MM.1S (cell line): Measurements from ENCODE around the gene SLC12A7.

Experiments used
- DNase-seq: peaks from one replicate; pipeline ENCODE4 v3.0.0-alpha.2; 2015
- H2AFZ ChIP-seq: fragments of 300-600 bp; sonication (generic); 2 replicates; pipeline ENCODE4 v1.6.0; 2016; ENCODE audit warnings: antibody characterized with exemption, low read length
- H3F3A ChIP-seq: fragments of 300-600 bp; sonication (generic); 2 replicates; pipeline ENCODE4 v1.6.1; 2016; ENCODE audit warnings: mild to moderate bottlenecking, antibody characterized with exemption, low read length, moderate library complexity, mixed read lengths; ENCODE audit not compliant: insufficient read depth
- H3K27ac ChIP-seq: fragments of 300-600 bp; sonication (generic); 2 replicates; pipeline ENCODE4 v1.5.1; 2016; ENCODE audit warnings: mild to moderate bottlenecking, low read length
- H3K27me3 ChIP-seq: fragments of 300-600 bp; sonication (generic); replicated peaks from 2 replicates; pipeline ENCODE4 v1.6.0; 2016; ENCODE audit warnings: low read length; ENCODE audit not compliant: insufficient read depth
- H3K36me3 ChIP-seq: fragments of 300-600 bp; sonication (generic); replicated peaks from 2 replicates; pipeline ENCODE4 v1.6.1; 2016; ENCODE audit warnings: mild to moderate bottlenecking, low read length, mixed read lengths; ENCODE audit not compliant: insufficient read depth
- H3K4me1 ChIP-seq: fragments of 300-600 bp; sonication (generic); 2 replicates; pipeline ENCODE4 v1.6.1; 2016; ENCODE audit warnings: low read length, mixed read lengths
- H3K4me2 ChIP-seq: fragments of 300-600 bp; sonication (generic); 2 replicates; pipeline ENCODE4 v1.6.0; 2016; ENCODE audit warnings: low read depth, low read length
- H3K4me3 ChIP-seq: fragments of 300-600 bp; sonication (generic); 2 replicates; pipeline ENCODE4 v1.5.1; 2016; ENCODE audit warnings: low read length, mixed read lengths
- H3K79me2 ChIP-seq: fragments of 300-600 bp; sonication (generic); 2 replicates; pipeline ENCODE4 v1.6.1; 2016; ENCODE audit warnings: mixed run types, low read length, mixed read lengths
- H3K9ac ChIP-seq: fragments of 300-600 bp; sonication (generic); 2 replicates; pipeline ENCODE4 v1.6.1; 2016; ENCODE audit warnings: low read length, mixed read lengths
- H3K9me2 ChIP-seq: fragments of 300-600 bp; sonication (generic); replicated peaks from 2 replicates; pipeline ENCODE4 v1.6.1; 2016; ENCODE audit warnings: mild to moderate bottlenecking, low read length, mixed read lengths; ENCODE audit not compliant: insufficient read depth
- H3K9me3 ChIP-seq: fragments of 300-600 bp; sonication (generic); replicated peaks from 2 replicates; pipeline ENCODE4 v1.6.1; 2016; ENCODE audit warnings: mild to moderate bottlenecking, low read length, mixed read lengths; ENCODE audit not compliant: insufficient read depth
- H4K20me1 ChIP-seq: fragments of 300-600 bp; sonication (generic); 2 replicates; pipeline ENCODE4 v1.6.1; 2016; ENCODE audit warnings: mild to moderate bottlenecking, low read length, moderate library complexity, mixed read lengths; ENCODE audit not compliant: insufficient read depth
- CTCF ChIP-seq: fragments of 300-600 bp; sonication (generic); IDR thresholded peaks from 2 replicates; pipeline ENCODE4 v1.5.1; 2016; ENCODE audit warnings: antibody characterized with exemption, low read length, mixed read lengths
- EZH2 ChIP-seq: fragments of 300-600 bp; sonication (generic); optimal IDR thresholded peaks from 2 replicates; pipeline ENCODE3; 2017; ENCODE audit warnings: low read depth, mild to moderate bottlenecking, antibody characterized with exemption, low read length, mixed read lengths
- EZH2phosphoT487 ChIP-seq: fragments of 300-600 bp; sonication (generic); IDR thresholded peaks from 2 replicates; pipeline ENCODE4 v1.6.1; 2018; ENCODE audit warnings: antibody characterized with exemption, low read length

The SLC12A7 gene

DNA sequence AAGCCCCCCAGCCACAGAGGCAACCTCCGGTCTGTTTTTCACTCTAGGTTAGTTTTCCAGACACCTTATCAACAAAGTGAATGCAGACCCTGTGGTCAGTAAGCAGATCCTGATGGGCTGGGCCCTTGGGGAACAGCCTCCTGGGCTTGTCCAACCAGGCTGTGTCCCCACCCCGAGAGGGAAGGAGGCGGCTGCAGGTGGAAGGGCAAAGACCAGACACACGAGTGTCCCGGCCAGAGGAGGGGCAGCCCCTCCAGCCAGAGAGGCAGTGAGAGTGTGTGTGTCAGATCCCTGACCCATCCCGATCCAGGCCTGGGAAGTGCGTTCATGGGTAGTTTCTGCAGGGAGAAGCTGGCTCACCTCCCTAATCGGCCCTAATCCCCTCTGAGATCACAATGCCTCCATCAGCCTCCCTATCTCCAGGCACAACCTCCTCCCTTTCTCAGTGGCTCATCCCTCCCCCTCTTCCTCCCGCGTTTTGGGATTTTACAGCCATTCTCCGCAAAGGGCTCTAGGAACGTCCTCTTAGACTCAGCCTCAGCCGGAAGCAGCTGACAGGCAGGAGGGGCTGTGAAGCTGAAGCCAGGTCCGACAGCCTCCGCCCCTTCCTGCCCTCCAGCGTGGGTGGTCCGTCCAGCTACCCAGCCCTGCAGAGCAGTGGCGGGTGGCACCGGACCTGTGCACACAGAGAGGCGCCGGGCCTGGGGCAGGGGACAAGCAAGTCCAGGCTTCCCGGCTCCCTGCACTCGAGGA lies 9.7 kb downstream of the SLC12A7 start:
- H4K20me1 ChIP-seq = 0 out of 2 replicates have a peak, but pooled peaks cover 6% of the 10 kb centered on the region
- H3K9me2 ChIP-seq = no peaks in the 10 kb centered on the region
- peaks cover 83% of the 10 kb centered on the region for H3K79me2 ChIP-seq
- H3K9ac ChIP-seq = no peak overlapping the region
- no peak overlapping the region for H2AFZ ChIP-seq
- H3K27me3 ChIP-seq = no peaks in the 10 kb centered on the region
- no peak for DNase-seq
- H3K4me3 ChIP-seq = no peak overlapping the region
- H3F3A ChIP-seq = no peaks in the 10 kb centered on the region
- TF ChIP-seq CTCF (no peak), EZH2 (no peak), EZH2phosphoT487 (no peak)
- H3K36me3 ChIP-seq = no peaks in the 10 kb centered on the region
- no peak overlapping the region for H3K27ac ChIP-seq
- H3K9me3 ChIP-seq = no peaks in the 10 kb centered on the region
- H3K4me2 ChIP-seq = no peak overlapping the region
- no peaks in the 10 kb centered on the region for H3K4me1 ChIP-seq

- no peak for DNase-seq
- H3K9me2 ChIP-seq = no peaks in the 10 kb centered on the region
- no peak overlapping the region for H3K4me2 ChIP-seq
- peaks cover 71% of the 10 kb centered on the region for H3K79me2 ChIP-seq
- TF ChIP-seq CTCF (no peak), EZH2phosphoT487 (no peak), EZH2 (no peak)
- no peak overlapping the region for H2AFZ ChIP-seq
- no peaks in the 10 kb centered on the region for H3K9me3 ChIP-seq
- H3K27me3 ChIP-seq = no peaks in the 10 kb centered on the region
- 0 out of 2 replicates have a peak, but pooled peaks cover 6% of the 10 kb centered on the region for H4K20me1 ChIP-seq
- H3K27ac ChIP-seq = no peak overlapping the region
- no peak overlapping the region for H3K9ac ChIP-seq
- no peaks in the 10 kb centered on the region for H3K36me3 ChIP-seq
- H3K4me3 ChIP-seq = no peak overlapping the region
- H3K4me1 ChIP-seq = no peaks in the 10 kb centered on the region
- H3F3A ChIP-seq = no peaks in the 10 kb centered on the region
These were observed 10.9 kb downstream of the SLC12A7 start for GRCh38 chr5:1100664-1101574.

DNA sequence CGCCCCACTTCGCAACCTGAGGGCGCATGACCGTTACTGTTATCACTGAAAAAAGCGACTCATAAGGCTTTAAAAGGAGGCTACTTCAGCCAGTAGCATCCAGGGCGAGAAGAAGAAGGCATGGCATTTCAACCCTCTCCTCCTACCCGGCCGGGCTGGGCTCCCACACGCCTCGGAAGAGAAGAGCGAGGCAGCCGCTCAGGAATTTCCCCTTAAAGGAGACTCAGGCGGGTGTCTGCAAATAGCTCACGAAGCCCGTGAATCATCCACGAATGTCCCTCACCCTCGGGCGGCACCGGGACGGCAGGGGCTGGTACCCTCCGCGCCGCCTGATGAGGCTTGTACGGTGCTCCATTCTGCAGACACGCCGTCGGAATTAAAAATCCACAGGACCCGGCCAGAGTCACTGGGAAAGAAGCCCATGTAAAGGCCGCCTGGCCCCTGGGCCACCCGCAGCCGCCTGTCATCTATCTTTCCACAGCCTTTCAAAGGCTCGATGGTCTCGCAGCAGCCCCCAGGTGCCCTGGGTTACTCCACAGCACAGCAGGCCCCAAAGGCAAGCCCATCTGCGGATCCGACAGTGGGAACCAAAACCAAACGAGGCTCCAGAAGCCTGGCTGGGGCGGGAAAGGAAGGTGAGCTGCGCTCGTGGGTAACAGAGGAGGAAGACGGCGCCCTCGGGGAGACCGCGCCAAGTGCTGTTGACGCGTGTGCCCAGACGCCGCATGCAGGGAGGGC lies 11.8 kb downstream of the SLC12A7 start:
- H3K27me3 ChIP-seq = no peaks in the 10 kb centered on the region
- no peak overlapping the region for H3K27ac ChIP-seq
- H3K79me2 ChIP-seq = peaks cover 63% of the 10 kb centered on the region
- DNase-seq = no peak
- H3K9ac ChIP-seq = no peak overlapping the region
- no peak for TF ChIP-seq CTCF
- no peak for TF ChIP-seq EZH2
- TF ChIP-seq EZH2phosphoT487 = no peak
- no peaks in the 10 kb centered on the region for H3F3A ChIP-seq
- H3K9me2 ChIP-seq = no peaks in the 10 kb centered on the region
- H3K4me1 ChIP-seq = no peaks in the 10 kb centered on the region
- H3K36me3 ChIP-seq = no peaks in the 10 kb centered on the region
- no peaks in the 10 kb centered on the region for H3K9me3 ChIP-seq
- H3K4me2 ChIP-seq = no peak overlapping the region
- H3K4me3 ChIP-seq = no peak overlapping the region
- H4K20me1 ChIP-seq = 0 out of 2 replicates have a peak, but pooled peaks cover 6% of the 10 kb centered on the region
- H2AFZ ChIP-seq = no peak overlapping the region
